G401 (cell line): ENCODE data around the gene NAALADL2. TPM values are rescaled to one million over a fixed set of nuclear protein-coding genes. Genes with fewer than 3 reads are reported as not detected.
"Not testable (repeated sequence)": the region's sequence is repeated elsewhere in the genome, so short reads cannot be mapped to it uniquely, and the experiment has no call there.

ENCODE experiments used
- DNase-seq: peaks from one replicate; pipeline ENCODE4 v3.0.0-alpha.2; 2015; ENCODE audit warnings: low spot score
- in situ Hi-C: cut with HindIII; loops from 2 replicates; pipeline ENCODE4 v1.10.0; 2016; ENCODE audit warnings: low sequenced_read_pairs, mixed read lengths
- total RNA-seq: library from RNA; depleted of rRNA; stranded (reverse); fragments of >200 nt; shearing (Covaris generic); gene quantifications from 2 replicates; pipeline ENCODE4 v1.2.3, GENCODE V29; 2014

The NAALADL2 gene
- total RNA-seq, 1 experiment from 2014 or later: 1.3 TPM

GRCh38 chr3:175476489-175476888, 617.4 kb downstream of the NAALADL2 start:
- no peak for DNase-seq
- in situ Hi-C loops: no loop called here

GRCh38 chr3:175477651-175478224, 618.6 kb downstream of the NAALADL2 start:
- DNase-seq: no peak
- in situ Hi-C loops: no loop called here

GRCh38 chr3:175478301-175478700, 619.2 kb downstream of the NAALADL2 start:
- no peak for DNase-seq

GRCh38 chr3:175479175-175479574, 620.0 kb downstream of the NAALADL2 start:
- in situ Hi-C loops: no loop called here
- no peak for DNase-seq

More at GRCh38 chr3:175478301-175478700, 619.2 kb downstream of the NAALADL2 start:
- in situ Hi-C loops: no loop called here

- no peak for DNase-seq
- in situ Hi-C loops: no loop called here
Measured at GRCh38 chr3:175479800-175480199, 620.7 kb downstream of the NAALADL2 start.

GRCh38 chr3:175484666-175485065, 625.5 kb downstream of the NAALADL2 start:
- in situ Hi-C loops: no loop called here
- DNase-seq: no peak

GRCh38 chr3:175485436-175485835, 626.3 kb downstream of the NAALADL2 start:
- no peak for DNase-seq
- in situ Hi-C loops: no loop called here

- in situ Hi-C loops: no loop called here
Measured at GRCh38 chr3:175486255-175486654, 627.1 kb downstream of the NAALADL2 start.

GRCh38 chr3:175489406-175489805, 630.3 kb downstream of the NAALADL2 start:
- in situ Hi-C loops: no loop called here
- no peak for DNase-seq

More at GRCh38 chr3:175486255-175486654, 627.1 kb downstream of the NAALADL2 start:
- DNase-seq: no peak

GRCh38 chr3:175493301-175493700, 634.2 kb downstream of the NAALADL2 start:
- in situ Hi-C loops: no loop called here
- no peak for DNase-seq

GRCh38 chr3:175495331-175495730, 636.2 kb downstream of the NAALADL2 start:
- DNase-seq: no peak
- in situ Hi-C loops: no loop called here

- in situ Hi-C loops: no loop called here
- DNase-seq: no peak
Measured at GRCh38 chr3:175502155-175502554, 643.0 kb downstream of the NAALADL2 start.

- DNase-seq: no peak
- in situ Hi-C loops: no loop called here
Measured at GRCh38 chr3:175511219-175511785, 652.2 kb downstream of the NAALADL2 start.

GRCh38 chr3:175512700-175513099, 653.6 kb downstream of the NAALADL2 start:
- in situ Hi-C loops: no loop called here
- DNase-seq: no peak

GRCh38 chr3:175518459-175518858, 659.3 kb downstream of the NAALADL2 start:
- no peak for DNase-seq
- in situ Hi-C loops: no loop called here

- no peak for DNase-seq
- in situ Hi-C loops: no loop called here
Measured at GRCh38 chr3:175521406-175521805, 662.3 kb downstream of the NAALADL2 start.

- DNase-seq: no peak
- in situ Hi-C loops: no loop called here
Measured at GRCh38 chr3:175526191-175526590, 667.1 kb downstream of the NAALADL2 start.

- DNase-seq: no peak
- in situ Hi-C loops: no loop called here
Measured at GRCh38 chr3:175526609-175527280, 667.6 kb downstream of the NAALADL2 start.

GRCh38 chr3:175528693-175529092, 669.6 kb downstream of the NAALADL2 start:
- DNase-seq, in situ Hi-C loops: not testable (repeated sequence)

GRCh38 chr3:175535351-175535750, 676.2 kb downstream of the NAALADL2 start:
- in situ Hi-C loops: no loop called here
- no peak for DNase-seq

- DNase-seq: no peak
- in situ Hi-C loops: no loop called here
Measured at GRCh38 chr3:175546115-175546514, 687.0 kb downstream of the NAALADL2 start.
